WTC11 (cell line): ENCODE measurements around the gene ETV5. TPM values are rescaled to one million over a fixed set of nuclear protein-coding genes. Genes with fewer than 3 reads are reported as not detected.

ENCODE experiments used
- AFF4 ChIP-seq: sonication (generic); formaldehyde crosslinking; IDR thresholded peaks from 2 replicates; pipeline ENCODE4 v1.8.1; 2023; ENCODE audit warnings: mild to moderate bottlenecking, missing genetic modification reagents, borderline replicate concordance
- FOXJ3 ChIP-seq: sonication (generic); formaldehyde crosslinking; IDR thresholded peaks from 2 replicates; pipeline ENCODE4 v1.9.0; 2021; ENCODE audit warnings: missing genetic modification reagents, mild to moderate bottlenecking, borderline replicate concordance
- FOXP1 ChIP-seq: sonication (generic); formaldehyde crosslinking; IDR thresholded peaks from 2 replicates; pipeline ENCODE4 v1.8.0; 2022; ENCODE audit warnings: missing genetic modification reagents, mild to moderate bottlenecking, moderate library complexity, borderline replicate concordance
- FOXP4 ChIP-seq: sonication (generic); formaldehyde crosslinking; IDR thresholded peaks from 2 replicates; pipeline ENCODE4 v1.8.0; 2022; ENCODE audit warnings: mild to moderate bottlenecking, missing genetic modification reagents
- IRF2 ChIP-seq: sonication (generic); formaldehyde crosslinking; IDR thresholded peaks from 2 replicates; pipeline ENCODE4 v1.8.0; 2022; ENCODE audit warnings: low read depth, missing genetic modification reagents, borderline replicate concordance
- NFE2L1 ChIP-seq: sonication (generic); formaldehyde crosslinking; IDR thresholded peaks from 2 replicates; pipeline ENCODE4 v1.8.1; 2023; ENCODE audit warnings: missing genetic modification reagents
- NFYB ChIP-seq: sonication (generic); formaldehyde crosslinking; conservative IDR thresholded peaks from 2 replicates; pipeline ENCODE4 v1.8.0; 2022; ENCODE audit warnings: low read depth, missing genetic modification reagents
- PREB ChIP-seq: sonication (generic); formaldehyde crosslinking; IDR thresholded peaks from 2 replicates; pipeline ENCODE4 v1.8.1; 2022; ENCODE audit warnings: mild to moderate bottlenecking, missing genetic modification reagents, moderate library complexity, borderline replicate concordance
- STAT6 ChIP-seq: sonication (generic); formaldehyde crosslinking; conservative IDR thresholded peaks from 2 replicates; pipeline ENCODE4 v1.8.1; 2023; ENCODE audit warnings: mild to moderate bottlenecking, low read depth, missing genetic modification reagents, moderate library complexity
- TEAD1 ChIP-seq: sonication (generic); formaldehyde crosslinking; IDR thresholded peaks from 2 replicates; pipeline ENCODE4 v1.8.0; 2022; ENCODE audit warnings: mild to moderate bottlenecking, missing genetic modification reagents
- ZBTB21 ChIP-seq: sonication (generic); formaldehyde crosslinking; IDR thresholded peaks from 2 replicates; pipeline ENCODE4 v1.8.1; 2023; ENCODE audit warnings: mild to moderate bottlenecking, missing genetic modification reagents, borderline replicate concordance
- ZNF219 ChIP-seq: sonication (generic); formaldehyde crosslinking; IDR thresholded peaks from 2 replicates; pipeline ENCODE4 v1.8.0; 2023; ENCODE audit warnings: missing genetic modification reagents, mild to moderate bottlenecking, borderline replicate concordance
- ZNF281 ChIP-seq: sonication (generic); formaldehyde crosslinking; IDR thresholded peaks from 2 replicates; pipeline ENCODE4 v1.8.0; 2023; ENCODE audit warnings: mild to moderate bottlenecking, missing genetic modification reagents
- ZNF317 ChIP-seq: sonication (generic); formaldehyde crosslinking; IDR thresholded peaks from 2 replicates; pipeline ENCODE4 v1.8.1; 2023; ENCODE audit warnings: low read depth, mild to moderate bottlenecking, moderate library complexity, missing genetic modification reagents, borderline replicate concordance
- ZNF671 ChIP-seq: fragments of 250-450 bp; sonication (Bioruptor Pico); IDR thresholded peaks from 2 replicates; pipeline ENCODE4 v1.8.0; 2021; ENCODE audit warnings: mild to moderate bottlenecking
- total RNA-seq: library from RNA; stranded (reverse); gene quantifications from 3 replicates; pipeline ENCODE4 v1.2.3, GENCODE V29; 2021
- TF ChIP-seq, protein P1 (sequence below): fragments of 250-450 bp; sonication (Bioruptor Pico); IDR thresholded peaks from 2 replicates; pipeline ENCODE4 v1.9.0; 2021; ENCODE audit warnings: mild to moderate bottlenecking, borderline replicate concordance

Gene ETV5
- total RNA-seq, 1 experiment from 2014 or later, result 71.3 TPM

DNA sequence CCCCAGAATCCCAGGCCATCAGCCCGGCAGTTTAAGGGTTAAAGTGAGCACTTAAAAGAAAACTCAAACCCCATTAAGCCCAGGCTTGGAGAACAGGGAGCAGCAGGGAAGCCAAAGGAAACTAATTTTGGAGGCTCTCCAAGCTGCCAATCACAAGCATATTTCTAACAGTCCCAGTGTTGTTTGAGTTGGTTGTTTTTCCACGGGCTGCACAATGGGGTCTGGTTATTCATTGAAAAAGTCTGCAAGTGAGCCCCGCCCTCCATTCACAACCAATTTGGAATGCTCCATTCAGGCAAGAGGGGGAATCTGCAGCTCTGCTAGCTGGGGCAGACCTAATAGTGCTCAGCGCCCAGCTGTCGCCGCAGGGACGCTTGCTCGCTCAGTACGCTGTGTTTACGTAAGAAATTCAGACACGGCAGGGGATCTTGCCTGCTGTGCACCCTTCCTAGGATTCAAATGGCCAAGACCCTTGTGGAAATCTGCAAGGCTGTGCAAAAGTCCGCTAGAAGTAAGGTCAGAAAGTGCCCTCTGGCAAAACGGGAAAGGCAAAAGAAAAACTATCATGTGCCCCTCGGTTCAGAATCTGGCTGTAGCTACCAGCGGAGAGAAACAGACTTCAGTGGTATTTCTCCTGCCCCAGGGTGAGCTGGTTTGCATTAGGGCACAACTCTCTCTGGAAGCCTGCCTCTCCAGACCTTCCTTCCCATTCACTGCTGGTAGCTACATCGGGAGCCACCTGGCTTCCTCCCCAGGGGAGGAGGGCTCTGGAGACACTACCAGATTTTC is 11.0 kb downstream of the ETV5 start (continued):
- TF ChIP-seq, protein P1, sequence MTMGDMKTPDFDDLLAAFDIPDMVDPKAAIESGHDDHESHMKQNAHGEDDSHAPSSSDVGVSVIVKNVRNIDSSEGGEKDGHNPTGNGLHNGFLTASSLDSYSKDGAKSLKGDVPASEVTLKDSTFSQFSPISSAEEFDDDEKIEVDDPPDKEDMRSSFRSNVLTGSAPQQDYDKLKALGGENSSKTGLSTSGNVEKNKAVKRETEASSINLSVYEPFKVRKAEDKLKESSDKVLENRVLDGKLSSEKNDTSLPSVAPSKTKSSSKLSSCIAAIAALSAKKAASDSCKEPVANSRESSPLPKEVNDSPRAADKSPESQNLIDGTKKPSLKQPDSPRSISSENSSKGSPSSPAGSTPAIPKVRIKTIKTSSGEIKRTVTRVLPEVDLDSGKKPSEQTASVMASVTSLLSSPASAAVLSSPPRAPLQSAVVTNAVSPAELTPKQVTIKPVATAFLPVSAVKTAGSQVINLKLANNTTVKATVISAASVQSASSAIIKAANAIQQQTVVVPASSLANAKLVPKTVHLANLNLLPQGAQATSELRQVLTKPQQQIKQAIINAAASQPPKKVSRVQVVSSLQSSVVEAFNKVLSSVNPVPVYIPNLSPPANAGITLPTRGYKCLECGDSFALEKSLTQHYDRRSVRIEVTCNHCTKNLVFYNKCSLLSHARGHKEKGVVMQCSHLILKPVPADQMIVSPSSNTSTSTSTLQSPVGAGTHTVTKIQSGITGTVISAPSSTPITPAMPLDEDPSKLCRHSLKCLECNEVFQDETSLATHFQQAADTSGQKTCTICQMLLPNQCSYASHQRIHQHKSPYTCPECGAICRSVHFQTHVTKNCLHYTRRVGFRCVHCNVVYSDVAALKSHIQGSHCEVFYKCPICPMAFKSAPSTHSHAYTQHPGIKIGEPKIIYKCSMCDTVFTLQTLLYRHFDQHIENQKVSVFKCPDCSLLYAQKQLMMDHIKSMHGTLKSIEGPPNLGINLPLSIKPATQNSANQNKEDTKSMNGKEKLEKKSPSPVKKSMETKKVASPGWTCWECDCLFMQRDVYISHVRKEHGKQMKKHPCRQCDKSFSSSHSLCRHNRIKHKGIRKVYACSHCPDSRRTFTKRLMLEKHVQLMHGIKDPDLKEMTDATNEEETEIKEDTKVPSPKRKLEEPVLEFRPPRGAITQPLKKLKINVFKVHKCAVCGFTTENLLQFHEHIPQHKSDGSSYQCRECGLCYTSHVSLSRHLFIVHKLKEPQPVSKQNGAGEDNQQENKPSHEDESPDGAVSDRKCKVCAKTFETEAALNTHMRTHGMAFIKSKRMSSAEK, result no peak
- peak; percentile 76; the same call in 1 of the 2 replicates for TF ChIP-seq TEAD1 (CRISPR knock-in tag)
- TF ChIP-seq ZBTB21 (CRISPR knock-in tag), result 0 out of 2 replicates have a peak, but pooled peaks have one; percentile 36
- TF ChIP-seq FOXP1 (CRISPR knock-in tag), result peak; percentile 53; the same call in 1 of the 2 replicates
- no peak for TF ChIP-seq PREB
- no peak for TF ChIP-seq ZNF671 (CRISPR knock-in tag)
- TF ChIP-seq AFF4 (CRISPR knock-in tag), result no peak
- no peak for TF ChIP-seq NFE2L1 (CRISPR knock-in tag)
- no peak for TF ChIP-seq ZNF317 (CRISPR knock-in tag)
- TF ChIP-seq STAT6 (CRISPR knock-in tag), result no peak
- no peak for TF ChIP-seq IRF2 (CRISPR knock-in tag)
- no peak for TF ChIP-seq ZNF219 (CRISPR knock-in tag)
- TF ChIP-seq FOXP4 (CRISPR knock-in tag), result peak; percentile 36; the same call in 1 of the 2 replicates
- no peak for TF ChIP-seq FOXJ3 (CRISPR knock-in tag)
- TF ChIP-seq ZNF281, result no peak
- no peak for TF ChIP-seq NFYB (CRISPR knock-in tag)
